ENCODE data around the gene PLLP. TPM values are rescaled to one million over a fixed set of nuclear protein-coding genes. Genes with fewer than 3 reads are reported as not detected.

PLLP gene
- total RNA-seq, 1 experiment from 2014 or later, result 0.72 TPM

- ATAC-seq, result no peak
- Histone ChIP-seq H3K9me3 (ENCODE audit: control insufficient read depth, insufficient read depth, low read depth, low read length) (no peaks in the 10 kb centered on the region), H3K4me1 (ENCODE audit: control insufficient read depth, insufficient read depth, low read length) (peaks cover 4% of the 10 kb centered on the region; the same call in 1 of the 2 replicates), H3K27me3 (ENCODE audit: control insufficient read depth, insufficient read depth, low read length) (no peaks in the 10 kb centered on the region), H3K4me3 (ENCODE audit: low read depth in 2 of 2, low read length in 2 of 2) (no peak overlapping the region), H3K27ac (ENCODE audit: low read length) (peak overlapping the region; percentile 48; the same call in 1 of the 2 replicates), H3K36me3 (ENCODE audit: control insufficient read depth, insufficient read depth, low read length) (no peaks in the 10 kb centered on the region)
- BruUV-seq (replicated peaks), result no TSS peak
- ChIA-PET CTCF (interaction anchor here (0.7 to 1.5 kb wide), 2 partner anchors 113 to 121 kb away, joined by 3 to 8 read pairs; no protein-coding TSS in a partner anchor), POLR2A (interaction anchor here (0.6 kb wide), 1 partner anchor 327 kb away, joined by 3 read pairs; no protein-coding TSS in a partner anchor)
- intact Hi-C loops (cut with micrococcal nuclease; ENCODE audit: unreplicated experiment), result loop anchor here (5.0 kb wide), 2 partner anchors 68 to 213 kb away; partner anchors contain the start of gene CX3CL1
- in situ Hi-C loops (cut with HindIII; ENCODE audit: low pct_unique_long_range_greater_than_20kb, low sequenced_read_pairs), result no loop called here
- no peak for DNase-seq (ENCODE audit: low read depth, low spot score)
- no peak for TF ChIP-seq TCF7L2 (IDR thresholded peaks at IDR 0.05; ENCODE audit: low read depth, low read length)
- no peak for TF ChIP-seq POLR2AphosphoS5 (IDR thresholded peaks at IDR 0.05; ENCODE audit: low read depth, low read length)
- TF ChIP-seq REST (IDR thresholded peaks at IDR 0.05; ENCODE audit: insufficient read depth in 1 of 2, low read depth in 2 of 2, low read length in 1 of 2), result no peak
- TF ChIP-seq CTCF (IDR thresholded peaks at IDR 0.05), result no peak
Measured at GRCh38 chr16:57303910-57304168, 19.4 kb upstream of the PLLP start.

GRCh38 chr16:57303021-57303909, 18.8 kb upstream of the PLLP start:
- in situ Hi-C loops (cut with HindIII; ENCODE audit: low pct_unique_long_range_greater_than_20kb, low sequenced_read_pairs) (no loop called here), intact Hi-C loops (cut with micrococcal nuclease; ENCODE audit: unreplicated experiment) (loop anchor here (5.0 kb wide), 2 partner anchors 69 to 214 kb away; partner anchors contain the start of gene CX3CL1)
- TF ChIP-seq TCF7L2 (IDR thresholded peaks at IDR 0.05; ENCODE audit: low read depth, low read length), result no peak
- no peak for TF ChIP-seq POLR2AphosphoS5 (IDR thresholded peaks at IDR 0.05; ENCODE audit: low read depth, low read length)
- no peak for TF ChIP-seq CTCF (IDR thresholded peaks at IDR 0.05)
- no peak for TF ChIP-seq SIN3A (IDR thresholded peaks at IDR 0.05; ENCODE audit: borderline replicate concordance, insufficient read depth, low read depth, low read length)
- TF ChIP-seq REST (IDR thresholded peaks at IDR 0.05; ENCODE audit: insufficient read depth in 1 of 2, low read depth in 2 of 2, low read length in 1 of 2), result no peak
- Histone ChIP-seq H3K27me3 (ENCODE audit: control insufficient read depth, insufficient read depth, low read length) (no peaks in the 10 kb centered on the region), H3K27ac (ENCODE audit: low read length) (no peak overlapping the region), H3K4me3 (ENCODE audit: low read depth in 2 of 2, low read length in 2 of 2) (no peak overlapping the region), H3K36me3 (ENCODE audit: control insufficient read depth, insufficient read depth, low read length) (no peaks in the 10 kb centered on the region), H3K4me1 (ENCODE audit: control insufficient read depth, insufficient read depth, low read length) (peaks cover 4% of the 10 kb centered on the region; the same call in 1 of the 2 replicates), H3K9me3 (ENCODE audit: control insufficient read depth, insufficient read depth, low read depth, low read length) (no peaks in the 10 kb centered on the region)
- POLR2A ChIA-PET, result interaction anchor here (0.6 kb wide), 1 partner anchor 327 kb away, joined by 3 read pairs; no protein-coding TSS in a partner anchor
- CTCF ChIA-PET, result interaction anchor here (0.8 to 1.7 kb wide), 4 partner anchors 83 to 119 kb away, joined by 3 to 9 read pairs (median 4); no protein-coding TSS in a partner anchor
- no TSS peak for BruUV-seq (replicated peaks)
- ATAC-seq (no peak), DNase-seq (ENCODE audit: low read depth, low spot score) (no peak)
